ENCODE results near the gene GALNT10.

GALNT10 gene

DNA sequence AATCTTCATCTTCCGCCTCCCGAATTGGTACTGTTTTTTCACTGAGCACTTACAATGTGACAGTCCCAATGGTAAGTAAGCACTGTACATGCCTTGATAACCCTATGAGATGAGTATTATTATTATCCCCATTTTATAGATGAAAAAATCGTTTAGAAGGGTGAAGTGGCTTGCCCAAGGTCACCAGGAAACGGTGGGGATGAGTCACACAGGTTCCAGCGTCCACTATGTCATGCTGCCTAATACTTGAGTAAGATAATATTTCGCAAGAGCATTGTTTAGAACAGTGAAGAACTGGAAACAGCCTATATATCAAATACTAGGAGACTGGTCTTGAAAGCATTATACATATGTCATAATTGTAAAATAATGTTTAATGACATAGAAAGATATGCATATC is 274.6 kb downstream of the GALNT10 start:
- Histone ChIP-seq H3K4me3 (ENCODE audit: low read depth in 1 of 2, low read length in 2 of 2) (no peak overlapping the region), H3K9ac (ENCODE audit: low read length) (no peak overlapping the region)

DNA sequence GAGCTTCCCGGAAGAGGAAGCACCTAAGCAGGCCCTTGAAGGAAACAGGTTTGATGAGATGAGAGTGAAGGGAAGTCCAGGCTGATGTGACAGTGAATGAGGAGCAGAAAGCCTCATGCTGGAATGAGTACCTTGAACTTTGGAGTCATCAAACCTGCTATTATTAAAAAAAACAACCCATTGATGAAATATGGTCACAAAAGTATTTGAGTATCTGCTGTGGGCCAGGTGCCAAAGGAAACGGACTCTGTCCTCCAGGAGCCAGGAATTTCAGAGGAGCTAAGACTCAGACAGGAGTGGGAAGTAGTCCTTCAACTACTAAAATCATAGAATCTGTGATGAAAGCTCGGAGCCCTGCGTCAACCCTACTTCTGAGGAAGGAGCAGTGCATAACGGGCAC is 275.6 kb downstream of the GALNT10 start:
- Histone ChIP-seq H3K27ac (ENCODE audit: low read depth, low read length) (no peak overlapping the region), H3K36me3 (ENCODE audit: insufficient read depth, low read length) (no peaks in the 10 kb centered on the region), H3K27me3 (ENCODE audit: control insufficient read depth in 1 of 2, insufficient read depth in 2 of 2, low read length in 2 of 2) (peaks cover 0 to 2% of the 10 kb centered on the region in 2 donors), H3K9ac (ENCODE audit: low read length) (no peak overlapping the region), H3K4me1 (ENCODE audit: insufficient read depth, low read length) (peaks cover 15% of the 10 kb centered on the region), H3K4me3 (ENCODE audit: low read depth in 1 of 2, low read length in 2 of 2) (no peak overlapping the region), H3K9me3 (ENCODE audit: low read length) (no peaks in the 10 kb centered on the region)

More for the DNA sequence above, 274.6 kb downstream of the GALNT10 start:
- H3K9me3 ChIP-seq (ENCODE audit: low read length) = no peaks in the 10 kb centered on the region
- H3K27me3 ChIP-seq (ENCODE audit: control insufficient read depth in 1 of 2, insufficient read depth in 2 of 2, low read length in 2 of 2) = no peaks in the 10 kb centered on the region
- H3K36me3 ChIP-seq (ENCODE audit: insufficient read depth, low read length) = no peaks in the 10 kb centered on the region
- no peak overlapping the region for H3K27ac ChIP-seq (ENCODE audit: low read depth, low read length)
- H3K4me1 ChIP-seq (ENCODE audit: insufficient read depth, low read length) = peaks cover 15% of the 10 kb centered on the region

DNA sequence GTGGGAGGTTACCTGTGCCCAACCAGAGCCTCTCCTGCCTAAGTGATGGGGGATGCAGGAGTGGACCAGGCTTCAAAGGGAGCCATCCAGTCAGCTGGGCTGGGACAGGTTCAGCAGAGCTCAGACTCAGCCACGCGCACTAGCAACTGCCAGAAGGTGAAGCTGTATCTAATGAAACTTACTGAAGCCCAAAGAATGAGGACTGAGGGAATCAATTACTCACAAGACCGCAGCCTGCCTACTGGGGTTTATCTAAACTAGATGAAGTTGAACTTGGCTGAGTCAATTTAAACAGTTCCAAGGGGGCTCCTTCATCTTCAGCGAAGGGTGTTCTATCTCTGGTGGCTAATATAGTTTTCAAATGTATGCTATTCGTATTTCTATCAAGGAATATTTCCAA is 276.1 kb downstream of the GALNT10 start:
- no peak overlapping the region for H3K27ac ChIP-seq (ENCODE audit: low read depth, low read length)
- no peak overlapping the region for H3K9ac ChIP-seq (ENCODE audit: low read length)
- H3K36me3 ChIP-seq (ENCODE audit: insufficient read depth, low read length) = no peaks in the 10 kb centered on the region
- H3K27me3 ChIP-seq (ENCODE audit: control insufficient read depth in 1 of 2, insufficient read depth in 2 of 2, low read length in 2 of 2) = peaks cover 0 to 5% of the 10 kb centered on the region in 2 donors
- H3K4me1 ChIP-seq (ENCODE audit: insufficient read depth, low read length) = peaks cover 15% of the 10 kb centered on the region
- H3K9me3 ChIP-seq (ENCODE audit: low read length) = no peaks in the 10 kb centered on the region
- H3K4me3 ChIP-seq (ENCODE audit: low read depth in 1 of 2, low read length in 2 of 2) = no peak overlapping the region

DNA sequence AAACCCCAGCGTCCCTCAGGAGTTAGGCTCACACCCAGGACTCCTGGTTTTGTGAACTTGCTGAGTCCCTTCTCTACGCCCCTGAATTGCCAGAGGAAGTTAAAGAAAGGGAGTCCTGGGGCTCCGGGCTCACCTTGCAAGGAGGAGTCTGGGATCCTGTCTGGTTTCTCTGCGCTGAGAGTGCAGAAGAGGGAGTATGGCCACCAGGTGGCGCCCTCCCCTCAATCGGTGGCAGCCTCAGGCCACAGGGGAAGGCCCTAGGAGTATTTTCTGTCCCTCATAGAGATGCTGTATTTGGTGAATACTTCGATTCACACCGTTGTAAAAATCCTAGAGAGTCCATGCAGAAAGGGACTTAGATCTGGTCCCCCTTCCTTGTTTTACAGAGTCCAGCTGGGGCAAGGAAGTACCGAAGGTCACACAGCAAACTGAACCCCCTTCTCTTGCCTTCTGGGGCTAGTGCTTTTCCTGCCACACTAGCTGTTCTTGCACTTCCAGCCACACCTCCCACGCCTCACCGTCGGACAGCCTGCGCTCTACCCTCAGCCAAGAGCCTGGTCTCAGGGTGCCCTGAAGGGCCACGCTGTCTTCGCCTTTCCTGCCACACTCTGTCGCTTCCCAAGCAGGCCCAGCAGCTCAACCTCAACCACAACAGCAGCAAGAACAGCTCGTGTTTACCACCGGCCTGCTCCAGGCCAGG is 277.3 kb downstream of the GALNT10 start:
- peaks cover 0 to 13% of the 10 kb centered on the region in 2 donors for H3K27me3 ChIP-seq (ENCODE audit: control insufficient read depth in 1 of 2, insufficient read depth in 2 of 2, low read length in 2 of 2)
- H3K36me3 ChIP-seq (ENCODE audit: insufficient read depth, low read length) = no peaks in the 10 kb centered on the region
- H3K9ac ChIP-seq (ENCODE audit: low read length) = no peak overlapping the region

DNA sequence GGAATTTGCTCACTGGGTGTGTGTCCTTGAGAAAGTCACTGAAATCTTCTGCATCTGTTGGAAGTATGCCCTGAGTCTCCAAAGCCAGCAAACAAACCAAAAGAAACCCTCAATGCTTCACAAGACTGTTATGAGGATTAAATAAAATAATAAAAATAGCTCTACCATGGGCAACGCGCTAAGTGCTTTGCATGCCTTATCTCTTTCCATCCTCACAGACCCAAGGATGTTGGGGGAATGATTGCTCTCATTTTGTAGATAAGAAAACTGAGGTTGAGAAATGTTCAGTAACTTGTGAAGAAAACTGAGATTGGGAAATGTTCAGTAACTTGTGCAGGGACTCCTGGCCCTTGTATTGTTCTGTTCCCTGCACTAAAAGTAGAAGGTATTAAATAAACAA is 279.6 kb downstream of the GALNT10 start:
- Histone ChIP-seq H3K4me1 (ENCODE audit: insufficient read depth, low read length) (peaks cover under 1% of the 10 kb centered on the region), H3K9me3 (ENCODE audit: low read length) (no peaks in the 10 kb centered on the region), H3K27me3 (ENCODE audit: control insufficient read depth in 1 of 2, insufficient read depth in 2 of 2, low read length in 2 of 2) (peaks cover 0 to 24% of the 10 kb centered on the region in 2 donors), H3K9ac (ENCODE audit: low read length) (peak overlapping the region; percentile 5), H3K27ac (ENCODE audit: low read depth, low read length) (peak overlapping the region; percentile 67), H3K36me3 (ENCODE audit: insufficient read depth, low read length) (no peaks in the 10 kb centered on the region), H3K4me3 (ENCODE audit: low read depth in 1 of 2, low read length in 2 of 2) (peak overlapping the region in 1 of 2 donors; percentile 39)

More for the DNA sequence above, 277.3 kb downstream of the GALNT10 start:
- Histone ChIP-seq H3K4me3 (ENCODE audit: low read depth in 1 of 2, low read length in 2 of 2) (no peak overlapping the region), H3K4me1 (ENCODE audit: insufficient read depth, low read length) (peaks cover 15% of the 10 kb centered on the region), H3K9me3 (ENCODE audit: low read length) (no peaks in the 10 kb centered on the region), H3K27ac (ENCODE audit: low read depth, low read length) (peak overlapping the region; percentile 38)

Data from muscle layer of colon (tissue), 2 donors.